ENCODE measurements around the gene JKAMP.
A peak's percentile ranks its signal among the peaks of the same experiment; 100 is the strongest.

JKAMP gene

DNA sequence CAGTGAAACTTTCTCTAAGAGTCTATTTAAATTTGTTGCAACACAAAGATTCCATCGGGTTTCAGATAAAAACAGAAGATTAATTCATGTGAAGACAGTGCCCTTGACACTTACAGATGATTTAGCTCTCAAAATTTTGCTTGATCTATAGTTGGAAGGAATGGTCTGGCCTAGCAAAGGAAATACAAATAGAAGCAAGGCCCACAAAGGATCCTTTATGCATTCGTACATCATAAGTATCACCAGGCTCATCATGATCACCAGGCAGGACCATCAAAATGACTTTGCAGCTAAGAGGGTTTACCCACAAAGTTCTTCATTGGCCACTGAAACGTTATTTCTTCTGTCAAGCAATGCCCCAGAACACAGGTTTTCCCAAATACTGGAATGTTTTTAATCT is 24.8 kb downstream of the JKAMP start:
- Histone ChIP-seq H3K9me3 (ENCODE audit: insufficient read depth, low read length) (no peaks in the 10 kb centered on the region), H3K4me3 (ENCODE audit: low read length) (no peak overlapping the region), H2AFZ (ENCODE audit: low read depth, low read length) (no peak overlapping the region), H3K79me2 (ENCODE audit: low read length) (no peaks in the 10 kb centered on the region), H3K4me2 (ENCODE audit: low read length) (no peak overlapping the region), H3K27ac (ENCODE audit: low read length) (no peak overlapping the region), H3K9ac (ENCODE audit: low read length) (no peak overlapping the region), H3K27me3 (ENCODE audit: low read depth, low read length) (peaks cover 7% of the 10 kb centered on the region; the same call in 1 of the 2 replicates), H3K36me3 (replicated peaks; ENCODE audit: low read depth, low read length) (peaks cover 4% of the 10 kb centered on the region), H4K20me1 (ENCODE audit: insufficient read depth, low read length) (no peaks in the 10 kb centered on the region), H3K4me1 (ENCODE audit: low read length) (no peaks in the 10 kb centered on the region)
- TF ChIP-seq, protein P1, sequence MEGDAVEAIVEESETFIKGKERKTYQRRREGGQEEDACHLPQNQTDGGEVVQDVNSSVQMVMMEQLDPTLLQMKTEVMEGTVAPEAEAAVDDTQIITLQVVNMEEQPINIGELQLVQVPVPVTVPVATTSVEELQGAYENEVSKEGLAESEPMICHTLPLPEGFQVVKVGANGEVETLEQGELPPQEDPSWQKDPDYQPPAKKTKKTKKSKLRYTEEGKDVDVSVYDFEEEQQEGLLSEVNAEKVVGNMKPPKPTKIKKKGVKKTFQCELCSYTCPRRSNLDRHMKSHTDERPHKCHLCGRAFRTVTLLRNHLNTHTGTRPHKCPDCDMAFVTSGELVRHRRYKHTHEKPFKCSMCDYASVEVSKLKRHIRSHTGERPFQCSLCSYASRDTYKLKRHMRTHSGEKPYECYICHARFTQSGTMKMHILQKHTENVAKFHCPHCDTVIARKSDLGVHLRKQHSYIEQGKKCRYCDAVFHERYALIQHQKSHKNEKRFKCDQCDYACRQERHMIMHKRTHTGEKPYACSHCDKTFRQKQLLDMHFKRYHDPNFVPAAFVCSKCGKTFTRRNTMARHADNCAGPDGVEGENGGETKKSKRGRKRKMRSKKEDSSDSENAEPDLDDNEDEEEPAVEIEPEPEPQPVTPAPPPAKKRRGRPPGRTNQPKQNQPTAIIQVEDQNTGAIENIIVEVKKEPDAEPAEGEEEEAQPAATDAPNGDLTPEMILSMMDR (IDR thresholded peaks at IDR 0.05; ENCODE audit: low read depth, low read length) = no peak

DNA sequence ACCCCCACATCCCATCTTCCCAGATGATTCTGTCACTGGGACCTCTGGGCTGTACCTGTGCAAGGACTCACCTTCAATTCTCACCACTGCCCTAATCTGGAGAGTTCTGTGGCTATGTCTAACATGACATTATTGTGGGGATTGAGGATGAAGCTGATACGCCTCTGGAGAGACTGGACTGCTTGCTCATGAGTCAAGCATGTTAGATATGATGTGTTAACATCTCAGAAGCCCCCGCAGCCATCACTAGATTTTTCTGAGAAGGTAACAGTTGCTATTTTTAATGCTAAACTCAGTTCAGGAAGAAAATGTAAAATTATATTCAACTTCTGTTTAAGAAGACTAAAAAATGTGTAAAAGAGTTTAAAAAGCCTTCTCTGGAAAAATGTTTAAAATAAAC is 25.7 kb downstream of the JKAMP start:
- Histone ChIP-seq H3K27me3 (ENCODE audit: low read depth, low read length) (peaks cover 7% of the 10 kb centered on the region; the same call in 1 of the 2 replicates), H3K4me3 (ENCODE audit: low read length) (no peak overlapping the region), H3K27ac (ENCODE audit: low read length) (no peak overlapping the region), H3K9ac (ENCODE audit: low read length) (no peak overlapping the region), H3K36me3 (replicated peaks; ENCODE audit: low read depth, low read length) (no peaks in the 10 kb centered on the region), H3K9me3 (ENCODE audit: insufficient read depth, low read length) (no peaks in the 10 kb centered on the region), H2AFZ (ENCODE audit: low read depth, low read length) (no peak overlapping the region), H4K20me1 (ENCODE audit: insufficient read depth, low read length) (no peaks in the 10 kb centered on the region), H3K79me2 (ENCODE audit: low read length) (no peaks in the 10 kb centered on the region), H3K4me1 (ENCODE audit: low read length) (no peaks in the 10 kb centered on the region), H3K4me2 (ENCODE audit: low read length) (no peak overlapping the region)
- TF ChIP-seq EZH2phosphoT487 (IDR thresholded peaks at IDR 0.05; ENCODE audit: low read depth) = no peak
- TF ChIP-seq, protein P1 (IDR thresholded peaks at IDR 0.05; ENCODE audit: low read depth, low read length) = no peak

- no peaks in the 10 kb centered on the region for H3K79me2 ChIP-seq (ENCODE audit: low read length)
- TF ChIP-seq, protein P1 (IDR thresholded peaks at IDR 0.05; ENCODE audit: low read depth, low read length) = no peak
- no peak for TF ChIP-seq EZH2phosphoT487 (IDR thresholded peaks at IDR 0.05; ENCODE audit: low read depth)
- no peak overlapping the region for H3K27ac ChIP-seq (ENCODE audit: low read length)
- no peaks in the 10 kb centered on the region for H3K9me3 ChIP-seq (ENCODE audit: insufficient read depth, low read length)
- H3K36me3 ChIP-seq (replicated peaks; ENCODE audit: low read depth, low read length) = no peaks in the 10 kb centered on the region
- H3K4me3 ChIP-seq (ENCODE audit: low read length) = no peak overlapping the region
- H4K20me1 ChIP-seq (ENCODE audit: insufficient read depth, low read length) = no peaks in the 10 kb centered on the region
- H3K4me1 ChIP-seq (ENCODE audit: low read length) = no peaks in the 10 kb centered on the region
- no peak overlapping the region for H2AFZ ChIP-seq (ENCODE audit: low read depth, low read length)
- H3K9ac ChIP-seq (ENCODE audit: low read length) = no peak overlapping the region
- peaks cover 7% of the 10 kb centered on the region; the same call in 1 of the 2 replicates for H3K27me3 ChIP-seq (ENCODE audit: low read depth, low read length)
- H3K4me2 ChIP-seq (ENCODE audit: low read length) = no peak overlapping the region
Measured at GRCh38 chr14:59510966-59511365, 26.6 kb downstream of the JKAMP start.

DNA sequence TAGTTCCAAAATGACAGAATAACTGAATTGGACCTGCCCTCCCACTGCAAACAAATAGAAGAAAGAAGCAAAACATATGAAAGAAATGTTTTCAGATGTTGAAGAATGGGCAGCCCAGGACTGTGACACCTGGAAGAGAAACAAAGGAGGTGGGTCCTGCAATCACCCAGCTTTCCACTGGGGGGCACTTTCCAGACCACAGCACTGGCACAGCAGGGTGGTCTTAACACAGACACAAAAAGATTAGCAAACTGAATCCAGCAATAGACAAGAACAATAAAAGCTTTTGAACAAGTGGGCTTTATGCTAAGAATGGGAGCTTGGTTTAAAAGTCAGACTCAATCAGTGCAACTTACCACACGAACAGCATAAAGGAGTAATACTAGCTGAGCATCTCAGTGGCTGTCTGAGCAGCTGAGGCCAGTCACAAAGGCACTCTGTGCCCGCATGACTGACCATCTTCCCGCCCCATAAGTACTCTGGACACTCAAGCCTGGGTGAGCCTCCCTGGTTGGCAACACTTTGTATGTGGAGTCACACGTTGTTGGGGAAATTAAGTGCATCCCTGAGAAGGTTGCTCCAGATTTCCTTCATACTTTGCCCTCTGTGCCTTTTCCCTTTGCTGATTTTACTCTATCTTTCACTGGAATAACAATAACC is 27.7 kb downstream of the JKAMP start:
- no peak overlapping the region for H2AFZ ChIP-seq (ENCODE audit: low read depth, low read length)
- no peak overlapping the region for H3K9ac ChIP-seq (ENCODE audit: low read length)
- TF ChIP-seq, protein P1 (IDR thresholded peaks at IDR 0.05; ENCODE audit: low read depth, low read length) = peak; percentile 75
- TF ChIP-seq EZH2phosphoT487 (IDR thresholded peaks at IDR 0.05; ENCODE audit: low read depth) = no peak

More for the DNA sequence above, 27.7 kb downstream of the JKAMP start:
- Histone ChIP-seq H3K27ac (ENCODE audit: low read length) (no peak overlapping the region), H3K9me3 (ENCODE audit: insufficient read depth, low read length) (no peaks in the 10 kb centered on the region), H4K20me1 (ENCODE audit: insufficient read depth, low read length) (no peaks in the 10 kb centered on the region), H3K4me1 (ENCODE audit: low read length) (no peaks in the 10 kb centered on the region), H3K4me2 (ENCODE audit: low read length) (no peak overlapping the region), H3K79me2 (ENCODE audit: low read length) (no peaks in the 10 kb centered on the region), H3K4me3 (ENCODE audit: low read length) (no peak overlapping the region), H3K27me3 (ENCODE audit: low read depth, low read length) (peaks cover 7% of the 10 kb centered on the region; the same call in 1 of the 2 replicates), H3K36me3 (replicated peaks; ENCODE audit: low read depth, low read length) (no peaks in the 10 kb centered on the region)
